ENCODE data around the gene CADPS. TPM values are rescaled to one million over a fixed set of nuclear protein-coding genes. Genes with fewer than 3 reads are reported as not detected.

The CADPS gene
- polyA plus RNA-seq, 1 donor (not counting 4 experiments of a cell fraction or from before 2014, with no cell fraction given): not detected

DNA sequence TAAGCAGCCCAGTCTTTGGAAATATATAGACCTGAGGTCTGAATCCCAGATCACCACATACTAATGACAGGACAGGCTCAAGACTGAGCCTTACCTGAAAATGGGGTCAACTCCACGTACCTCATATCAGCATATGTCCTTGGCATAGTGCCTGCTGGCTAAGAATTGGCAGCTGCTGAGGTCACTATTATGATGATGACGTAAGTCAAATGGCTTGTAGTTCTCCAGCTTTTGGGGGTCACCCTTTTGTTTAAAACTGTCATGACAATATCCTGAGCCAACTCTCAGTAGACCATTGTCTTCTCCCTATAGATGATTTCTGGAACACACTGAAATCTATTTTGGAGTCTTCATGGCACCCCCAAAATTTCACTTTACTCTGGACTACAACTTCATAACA lies 16.8 kb upstream of the CADPS start:
- no peak for FAIRE-seq
- Histone ChIP-seq H3K9me3 (ENCODE audit: control insufficient read depth, low read depth, low read length) (no peaks in the 10 kb centered on the region), H2AFZ (ENCODE audit: control insufficient read depth, low read length) (no peak overlapping the region), H3K9ac (ENCODE audit: control insufficient read depth, extremely low read depth, insufficient read depth, low read length) (no peak overlapping the region), H4K20me1 (ENCODE audit: control insufficient read depth, extremely low read depth, insufficient read depth, low read length) (no peaks in the 10 kb centered on the region), H3K4me2 (ENCODE audit: control insufficient read depth, extremely low read depth, insufficient read depth, low read depth, low read length) (no peak overlapping the region), H3K4me1 (ENCODE audit: control insufficient read depth, extremely low read depth, insufficient read depth, low read length) (no peaks in the 10 kb centered on the region), H3K9me1 (ENCODE audit: control insufficient read depth, extremely low read depth, insufficient read depth, low read length) (no peaks in the 10 kb centered on the region), H3K36me3 (ENCODE audit: control insufficient read depth in 2 of 2, extremely low read depth in 1 of 2, insufficient read depth in 2 of 2, low read length in 2 of 2) (no peaks in the 10 kb centered on the region), H3K4me3 (ENCODE audit: control insufficient read depth in 2 of 3, extremely low read depth in 1 of 3, insufficient read depth in 2 of 3, low read depth in 1 of 3, low read length in 3 of 3) (no peak overlapping the region), H3K79me2 (ENCODE audit: control insufficient read depth, insufficient read depth, low read length) (no peaks in the 10 kb centered on the region), H3K27ac (ENCODE audit: control insufficient read depth, insufficient read depth, low read length) (no peak overlapping the region), H3K27me3 (ENCODE audit: control insufficient read depth, extremely low read depth, insufficient read depth, low read length) (peaks cover 3% of the 10 kb centered on the region)
- no peak for TF ChIP-seq EZH2 (IDR thresholded peaks at IDR 0.05; ENCODE audit: low read length)
- TF ChIP-seq, protein P1, sequence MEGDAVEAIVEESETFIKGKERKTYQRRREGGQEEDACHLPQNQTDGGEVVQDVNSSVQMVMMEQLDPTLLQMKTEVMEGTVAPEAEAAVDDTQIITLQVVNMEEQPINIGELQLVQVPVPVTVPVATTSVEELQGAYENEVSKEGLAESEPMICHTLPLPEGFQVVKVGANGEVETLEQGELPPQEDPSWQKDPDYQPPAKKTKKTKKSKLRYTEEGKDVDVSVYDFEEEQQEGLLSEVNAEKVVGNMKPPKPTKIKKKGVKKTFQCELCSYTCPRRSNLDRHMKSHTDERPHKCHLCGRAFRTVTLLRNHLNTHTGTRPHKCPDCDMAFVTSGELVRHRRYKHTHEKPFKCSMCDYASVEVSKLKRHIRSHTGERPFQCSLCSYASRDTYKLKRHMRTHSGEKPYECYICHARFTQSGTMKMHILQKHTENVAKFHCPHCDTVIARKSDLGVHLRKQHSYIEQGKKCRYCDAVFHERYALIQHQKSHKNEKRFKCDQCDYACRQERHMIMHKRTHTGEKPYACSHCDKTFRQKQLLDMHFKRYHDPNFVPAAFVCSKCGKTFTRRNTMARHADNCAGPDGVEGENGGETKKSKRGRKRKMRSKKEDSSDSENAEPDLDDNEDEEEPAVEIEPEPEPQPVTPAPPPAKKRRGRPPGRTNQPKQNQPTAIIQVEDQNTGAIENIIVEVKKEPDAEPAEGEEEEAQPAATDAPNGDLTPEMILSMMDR (optimal IDR thresholded peaks at IDR 0.05 in 1 of 3, IDR thresholded peaks at IDR 0.05 in 1 of 3, conservative IDR thresholded peaks at IDR 0.05 in 1 of 3; ENCODE audit: extremely low read depth in 1 of 3, insufficient read depth in 2 of 3, low read length in 3 of 3): no peak
- dilution Hi-C loops (cut with MboI; ENCODE audit: extremely low pct_ligation_motif_present, low sequenced_read_pairs): no loop called here
- no peak for DNase-seq (ENCODE audit: low read depth, low spot score)

DNA sequence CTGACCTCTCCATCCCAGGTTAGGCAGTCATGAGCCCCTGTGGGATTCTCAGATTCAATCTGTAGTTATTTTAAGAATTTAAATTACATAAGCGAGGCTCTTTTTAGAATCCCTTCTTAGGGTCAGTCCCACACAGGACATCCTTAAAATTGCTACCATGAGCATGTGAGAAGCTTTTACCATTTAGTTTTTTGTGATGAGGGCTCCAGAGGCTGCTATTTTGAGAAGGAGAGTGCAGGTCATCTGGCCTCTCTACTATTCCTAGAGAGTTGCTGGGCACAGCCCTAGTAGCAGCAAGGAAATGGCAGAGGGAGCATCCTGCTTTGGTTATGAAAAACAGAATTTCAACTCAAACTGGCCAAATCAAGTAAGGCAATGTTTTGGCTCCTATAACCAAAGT lies 13.6 kb upstream of the CADPS start:
- no peak overlapping the region for H3K9ac ChIP-seq (ENCODE audit: control insufficient read depth, extremely low read depth, insufficient read depth, low read length)
- FAIRE-seq: no peak

More for the DNA sequence above, 13.6 kb upstream of the CADPS start:
- H3K4me3 ChIP-seq (ENCODE audit: control insufficient read depth in 2 of 3, extremely low read depth in 1 of 3, insufficient read depth in 2 of 3, low read depth in 1 of 3, low read length in 3 of 3): no peak overlapping the region
- H3K36me3 ChIP-seq (ENCODE audit: control insufficient read depth in 2 of 2, extremely low read depth in 1 of 2, insufficient read depth in 2 of 2, low read length in 2 of 2): no peaks in the 10 kb centered on the region
- no peak overlapping the region for H2AFZ ChIP-seq (ENCODE audit: control insufficient read depth, low read length)
- H4K20me1 ChIP-seq (ENCODE audit: control insufficient read depth, extremely low read depth, insufficient read depth, low read length): no peaks in the 10 kb centered on the region
- peaks cover 3% of the 10 kb centered on the region for H3K27me3 ChIP-seq (ENCODE audit: control insufficient read depth, extremely low read depth, insufficient read depth, low read length)
- H3K9me1 ChIP-seq (ENCODE audit: control insufficient read depth, extremely low read depth, insufficient read depth, low read length): no peaks in the 10 kb centered on the region
- no peaks in the 10 kb centered on the region for H3K4me1 ChIP-seq (ENCODE audit: control insufficient read depth, extremely low read depth, insufficient read depth, low read length)
- no peaks in the 10 kb centered on the region for H3K9me3 ChIP-seq (ENCODE audit: control insufficient read depth, low read depth, low read length)
- DNase-seq (ENCODE audit: low read depth, low spot score): no peak
- H3K4me2 ChIP-seq (ENCODE audit: control insufficient read depth, extremely low read depth, insufficient read depth, low read depth, low read length): no peak overlapping the region
- TF ChIP-seq, protein P1 (optimal IDR thresholded peaks at IDR 0.05 in 1 of 3, IDR thresholded peaks at IDR 0.05 in 1 of 3, conservative IDR thresholded peaks at IDR 0.05 in 1 of 3; ENCODE audit: extremely low read depth in 1 of 3, insufficient read depth in 2 of 3, low read length in 3 of 3): no peak
- no peak for TF ChIP-seq EZH2 (IDR thresholded peaks at IDR 0.05; ENCODE audit: low read length)
- H3K79me2 ChIP-seq (ENCODE audit: control insufficient read depth, insufficient read depth, low read length): no peaks in the 10 kb centered on the region
- dilution Hi-C loops (cut with MboI; ENCODE audit: extremely low pct_ligation_motif_present, low sequenced_read_pairs): no loop called here
- H3K27ac ChIP-seq (ENCODE audit: control insufficient read depth, insufficient read depth, low read length): no peak overlapping the region
